Stimulated activated naive CD8-positive, alpha-beta T cell treated with anti-CD3 and anti-CD28 coated beads, Interleukin-15, Interleukin-2, amounts not matched to agents 100 ng/mL and 50 ng/mL, for 24 hours (primary cell): ENCODE data around the gene GALNT17.

Source experiments
- H3K27ac Mint-ChIP-seq: one replicate; pipeline ENCODE4 v1.8.0; 2021; ENCODE audit warnings: mild to moderate bottlenecking, mixed read lengths
- H3K27me3 Mint-ChIP-seq: one replicate; pipeline ENCODE4 v1.8.0; 2021; ENCODE audit warnings: mixed read lengths
- H3K36me3 Mint-ChIP-seq: one replicate; pipeline ENCODE4 v1.8.0; 2021; ENCODE audit warnings: low read depth, mixed read lengths
- H3K4me1 Mint-ChIP-seq: one replicate; pipeline ENCODE4 v1.8.0; 2021; ENCODE audit warnings: low read depth, mixed read lengths
- H3K4me3 Mint-ChIP-seq: one replicate; pipeline ENCODE4 v1.8.0; 2021; ENCODE audit warnings: mild to moderate bottlenecking, mixed read lengths
- H3K9me3 Mint-ChIP-seq: one replicate; pipeline ENCODE4 v1.8.0; 2021; ENCODE audit warnings: mixed read lengths

Gene GALNT17

DNA sequence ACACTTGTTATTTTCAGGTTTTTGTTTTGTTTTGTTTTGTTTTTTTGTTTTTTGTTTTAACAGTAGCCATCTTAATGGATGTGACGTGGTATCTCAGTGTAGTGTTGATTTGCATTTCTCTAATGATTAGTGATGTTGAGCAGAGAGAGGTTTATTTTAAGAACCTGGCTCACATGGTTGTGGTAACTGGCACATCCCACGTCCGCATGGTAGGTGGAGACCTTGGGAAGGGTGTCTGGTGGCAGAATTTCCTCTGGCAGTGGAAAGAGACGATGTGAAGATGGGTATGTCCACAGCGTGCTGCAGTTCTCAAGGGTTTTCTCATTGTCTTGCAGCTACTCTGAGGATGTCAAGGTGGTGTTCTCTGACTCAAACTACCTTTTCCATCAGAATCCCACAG is 252.2 kb downstream of the GALNT17 start:
- no peak overlapping the region for H3K4me3 Mint-ChIP-seq
- H3K27ac Mint-ChIP-seq = no peak overlapping the region
- H3K36me3 Mint-ChIP-seq = no peaks in the 10 kb centered on the region
- no peaks in the 10 kb centered on the region for H3K27me3 Mint-ChIP-seq
- H3K4me1 Mint-ChIP-seq = no peaks in the 10 kb centered on the region
- H3K9me3 Mint-ChIP-seq = peaks cover 26% of the 10 kb centered on the region

GRCh38 chr7:71385330-71385729 is 253.4 kb downstream of the GALNT17 start:
- H3K27ac Mint-ChIP-seq = no peak overlapping the region
- no peaks in the 10 kb centered on the region for H3K36me3 Mint-ChIP-seq
- no peaks in the 10 kb centered on the region for H3K27me3 Mint-ChIP-seq
- H3K4me1 Mint-ChIP-seq = no peaks in the 10 kb centered on the region
- peaks cover 15% of the 10 kb centered on the region for H3K9me3 Mint-ChIP-seq
- H3K4me3 Mint-ChIP-seq = no peak overlapping the region

DNA sequence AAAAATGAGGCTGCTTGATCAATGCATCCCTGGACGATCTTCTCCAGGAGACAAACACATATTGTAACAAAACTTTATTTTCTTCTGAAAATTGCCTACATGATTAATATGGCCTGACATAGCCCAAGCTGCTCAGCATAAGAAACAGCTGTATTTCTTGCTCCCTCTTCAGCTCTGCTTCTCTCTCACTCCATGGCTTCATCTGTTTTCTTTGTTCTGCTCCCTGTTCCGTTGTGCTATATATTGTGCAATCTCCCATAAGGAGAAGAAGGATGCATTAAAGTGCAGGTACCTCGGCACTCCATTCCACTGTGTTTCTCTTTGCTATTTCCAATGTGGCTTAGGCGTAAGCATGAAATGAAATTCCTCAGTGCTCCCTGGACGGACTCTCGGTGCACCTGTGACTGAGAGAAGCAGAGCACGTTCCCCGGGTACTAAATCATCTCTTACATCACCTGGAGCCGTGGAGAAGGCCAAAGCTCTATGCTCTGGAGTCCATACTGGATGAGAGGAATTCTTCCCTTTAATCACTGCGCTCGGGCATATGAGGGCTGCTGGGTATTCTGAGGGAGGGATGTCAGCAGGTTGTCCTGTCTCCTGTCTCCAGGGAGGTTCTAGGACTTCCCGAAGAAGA is 254.3 kb downstream of the GALNT17 start:
- Mint-ChIP-seq H3K36me3 (no peaks in the 10 kb centered on the region), H3K9me3 (peaks cover 15% of the 10 kb centered on the region), H3K27me3 (no peaks in the 10 kb centered on the region), H3K27ac (no peak overlapping the region), H3K4me1 (no peaks in the 10 kb centered on the region), H3K4me3 (no peak overlapping the region)

DNA sequence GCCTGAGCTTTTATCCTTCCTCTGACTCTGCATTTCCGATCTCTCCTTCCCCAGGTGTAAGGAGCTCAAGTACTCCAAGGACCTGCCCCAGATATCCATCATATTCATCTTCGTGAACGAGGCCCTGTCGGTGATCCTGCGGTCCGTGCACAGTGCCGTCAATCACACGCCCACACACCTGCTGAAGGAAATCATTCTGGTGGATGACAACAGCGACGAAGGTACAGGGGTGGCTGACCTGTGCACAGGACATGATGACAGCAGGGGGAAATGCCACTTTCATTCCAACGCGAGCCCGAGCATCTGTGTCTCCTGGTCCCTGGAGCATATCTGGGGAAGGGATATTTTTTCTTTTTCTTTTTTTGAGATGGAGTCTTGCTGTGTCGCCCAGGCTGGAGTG is 256.2 kb downstream of the GALNT17 start:
- no peaks in the 10 kb centered on the region for H3K4me1 Mint-ChIP-seq
- H3K27ac Mint-ChIP-seq = no peak overlapping the region
- H3K27me3 Mint-ChIP-seq = no peaks in the 10 kb centered on the region
- H3K36me3 Mint-ChIP-seq = no peaks in the 10 kb centered on the region
- peaks cover 24% of the 10 kb centered on the region for H3K9me3 Mint-ChIP-seq
- H3K4me3 Mint-ChIP-seq = no peak overlapping the region

GRCh38 chr7:71389976-71390375 is 258.0 kb downstream of the GALNT17 start:
- H3K36me3 Mint-ChIP-seq = no peaks in the 10 kb centered on the region
- H3K27ac Mint-ChIP-seq = no peak overlapping the region
- peaks cover 21% of the 10 kb centered on the region for H3K9me3 Mint-ChIP-seq
- H3K27me3 Mint-ChIP-seq = no peaks in the 10 kb centered on the region
- H3K4me3 Mint-ChIP-seq = no peak overlapping the region
- H3K4me1 Mint-ChIP-seq = no peaks in the 10 kb centered on the region

DNA sequence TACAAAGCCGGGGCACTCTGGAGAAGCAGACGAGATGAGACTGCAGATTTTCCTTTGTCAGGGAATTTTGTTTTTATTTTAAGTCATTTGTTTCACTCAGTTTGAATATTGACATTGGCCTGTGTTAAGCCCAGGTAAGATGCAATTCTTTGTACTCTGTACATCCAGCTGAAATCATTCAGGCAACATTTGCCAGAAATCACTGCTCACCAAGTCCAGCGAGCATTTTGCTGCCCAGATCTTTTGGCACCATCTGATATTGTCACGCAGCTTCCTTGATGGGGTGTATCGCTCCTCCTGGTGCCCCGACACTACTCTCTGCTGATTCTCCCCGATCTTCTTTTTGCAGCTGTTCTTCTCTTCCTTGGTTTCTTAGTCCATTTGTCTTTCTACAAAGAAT is 261.7 kb downstream of the GALNT17 start:
- Mint-ChIP-seq H3K9me3 (peaks cover 32% of the 10 kb centered on the region), H3K27me3 (no peaks in the 10 kb centered on the region), H3K4me1 (no peaks in the 10 kb centered on the region), H3K4me3 (no peak overlapping the region), H3K27ac (no peak overlapping the region), H3K36me3 (no peaks in the 10 kb centered on the region)

DNA sequence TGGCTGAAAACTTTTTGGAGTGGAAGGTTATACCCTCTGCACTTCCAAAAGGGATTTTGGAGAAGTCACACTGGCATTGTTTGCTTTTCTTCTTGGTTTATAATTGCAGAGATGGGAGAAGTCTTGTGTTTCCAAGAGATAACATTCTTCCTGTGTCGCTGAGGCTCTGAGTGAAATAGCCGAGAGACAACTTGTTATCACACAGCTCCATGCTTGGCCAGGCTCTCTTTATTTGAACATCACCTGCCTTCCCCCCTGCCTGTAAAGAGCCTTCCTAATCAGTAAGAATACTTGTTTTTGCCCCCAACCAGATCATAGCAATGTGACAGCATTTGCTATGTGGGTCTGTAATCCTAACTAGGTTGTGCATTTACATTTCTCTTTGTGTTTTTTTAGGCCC is 270.7 kb downstream of the GALNT17 start:
- no peaks in the 10 kb centered on the region for H3K36me3 Mint-ChIP-seq
- no peaks in the 10 kb centered on the region for H3K4me1 Mint-ChIP-seq
- H3K4me3 Mint-ChIP-seq = no peak overlapping the region
- no peaks in the 10 kb centered on the region for H3K27me3 Mint-ChIP-seq
- H3K27ac Mint-ChIP-seq = no peak overlapping the region
- peaks cover 24% of the 10 kb centered on the region for H3K9me3 Mint-ChIP-seq

GRCh38 chr7:71403202-71403946 is 271.4 kb downstream of the GALNT17 start:
- Mint-ChIP-seq H3K27ac (no peak overlapping the region), H3K9me3 (peaks cover 21% of the 10 kb centered on the region), H3K27me3 (no peaks in the 10 kb centered on the region), H3K4me3 (no peak overlapping the region), H3K4me1 (no peaks in the 10 kb centered on the region), H3K36me3 (no peaks in the 10 kb centered on the region)

- no peaks in the 10 kb centered on the region for H3K36me3 Mint-ChIP-seq
- no peak overlapping the region for H3K27ac Mint-ChIP-seq
- no peaks in the 10 kb centered on the region for H3K4me1 Mint-ChIP-seq
- H3K9me3 Mint-ChIP-seq = peaks cover 18% of the 10 kb centered on the region
- H3K4me3 Mint-ChIP-seq = no peak overlapping the region
- no peaks in the 10 kb centered on the region for H3K27me3 Mint-ChIP-seq
Measured at GRCh38 chr7:71404726-71405345, 272.9 kb downstream of the GALNT17 start.

DNA sequence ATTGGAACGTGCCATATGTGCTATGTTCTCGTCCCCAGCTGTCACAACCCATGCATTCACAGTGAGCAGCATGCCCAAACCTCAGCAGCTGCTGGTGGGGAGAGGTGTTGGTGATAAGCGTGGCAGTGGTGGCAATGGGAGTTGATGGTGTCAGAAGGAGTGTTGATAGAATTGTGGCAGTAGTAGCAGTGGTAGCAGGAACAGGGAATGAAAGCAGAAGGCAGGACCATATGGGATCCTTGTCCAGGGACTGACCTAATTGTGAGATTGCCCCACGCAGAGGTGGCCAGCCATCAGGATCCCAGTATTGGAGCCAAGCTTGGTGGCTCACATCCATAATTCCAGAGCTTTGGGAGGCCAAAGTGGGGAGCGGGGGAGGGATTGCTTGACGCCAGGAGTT is 276.3 kb downstream of the GALNT17 start:
- H3K36me3 Mint-ChIP-seq = no peaks in the 10 kb centered on the region
- H3K27ac Mint-ChIP-seq = no peak overlapping the region
- peaks cover 28% of the 10 kb centered on the region for H3K9me3 Mint-ChIP-seq
- no peak overlapping the region for H3K4me3 Mint-ChIP-seq
- H3K27me3 Mint-ChIP-seq = no peaks in the 10 kb centered on the region
- H3K4me1 Mint-ChIP-seq = no peaks in the 10 kb centered on the region

- Mint-ChIP-seq H3K9me3 (peaks cover 25% of the 10 kb centered on the region), H3K27ac (no peak overlapping the region), H3K36me3 (no peaks in the 10 kb centered on the region), H3K27me3 (no peaks in the 10 kb centered on the region), H3K4me1 (no peaks in the 10 kb centered on the region), H3K4me3 (no peak overlapping the region)
Measured at GRCh38 chr7:71409550-71410157, 277.7 kb downstream of the GALNT17 start.

- peaks cover 25% of the 10 kb centered on the region for H3K9me3 Mint-ChIP-seq
- H3K27ac Mint-ChIP-seq = no peak overlapping the region
- no peaks in the 10 kb centered on the region for H3K36me3 Mint-ChIP-seq
- no peaks in the 10 kb centered on the region for H3K4me1 Mint-ChIP-seq
- H3K4me3 Mint-ChIP-seq = no peak overlapping the region
- H3K27me3 Mint-ChIP-seq = no peaks in the 10 kb centered on the region
Measured at GRCh38 chr7:71411475-71411874, 279.5 kb downstream of the GALNT17 start.

DNA sequence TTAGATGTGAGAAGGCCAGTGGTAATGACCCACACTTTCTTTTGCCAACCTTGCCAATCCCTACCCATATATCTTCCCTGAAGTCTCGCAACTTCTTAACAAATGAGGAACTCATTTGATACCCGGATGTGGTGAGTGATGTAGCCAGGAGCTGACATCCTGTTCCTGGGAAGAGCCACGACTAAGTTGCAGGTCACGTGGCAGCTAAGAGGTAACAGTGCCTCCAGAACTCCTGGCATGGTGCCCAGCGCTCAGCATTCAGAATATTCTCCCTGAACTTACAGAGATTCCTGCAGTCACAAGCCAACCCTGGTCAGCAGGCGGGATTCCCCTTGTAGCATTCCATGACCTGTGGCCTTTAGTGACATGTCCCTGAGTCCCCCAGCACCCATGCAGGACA is 282.5 kb downstream of the GALNT17 start:
- Mint-ChIP-seq H3K9me3 (peaks cover 27% of the 10 kb centered on the region), H3K36me3 (no peaks in the 10 kb centered on the region), H3K4me1 (no peaks in the 10 kb centered on the region), H3K27ac (no peak overlapping the region), H3K27me3 (no peaks in the 10 kb centered on the region), H3K4me3 (no peak overlapping the region)

- H3K36me3 Mint-ChIP-seq = no peaks in the 10 kb centered on the region
- H3K27ac Mint-ChIP-seq = no peak overlapping the region
- no peaks in the 10 kb centered on the region for H3K4me1 Mint-ChIP-seq
- H3K4me3 Mint-ChIP-seq = no peak overlapping the region
- no peaks in the 10 kb centered on the region for H3K27me3 Mint-ChIP-seq
- peaks cover 16% of the 10 kb centered on the region for H3K9me3 Mint-ChIP-seq
Measured at GRCh38 chr7:71419546-71420337, 287.8 kb downstream of the GALNT17 start.

DNA sequence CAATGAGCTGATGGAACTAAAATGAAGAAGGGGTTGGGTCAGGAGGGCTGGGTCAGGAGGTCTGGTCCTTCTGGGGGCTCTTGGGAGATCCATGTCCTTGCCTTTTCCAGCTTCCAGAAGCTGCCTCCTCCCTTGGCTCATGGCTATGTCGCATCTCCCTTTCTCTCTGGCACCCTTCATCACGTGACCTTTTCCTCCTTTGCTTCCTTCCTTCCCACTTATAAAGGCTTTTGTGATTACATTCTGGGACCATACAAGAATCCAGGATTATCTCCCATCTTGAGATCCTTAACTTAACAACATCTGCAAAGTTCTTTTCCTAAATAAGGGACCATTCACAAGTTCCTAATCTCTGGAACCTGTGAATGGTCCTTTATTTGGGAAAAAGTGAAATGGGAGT is 290.2 kb downstream of the GALNT17 start:
- H3K27ac Mint-ChIP-seq = no peak overlapping the region
- H3K4me1 Mint-ChIP-seq = no peaks in the 10 kb centered on the region
- H3K27me3 Mint-ChIP-seq = no peaks in the 10 kb centered on the region
- H3K36me3 Mint-ChIP-seq = no peaks in the 10 kb centered on the region
- no peak overlapping the region for H3K4me3 Mint-ChIP-seq
- H3K9me3 Mint-ChIP-seq = peaks cover 16% of the 10 kb centered on the region
